ENCODE measurements around the gene ASPM.

- no peak for TF ChIP-seq CTCF (IDR thresholded peaks at IDR 0.05; ENCODE audit: insufficient read depth, low read length)
- no peak for TF ChIP-seq POLR2AphosphoS5 (IDR thresholded peaks at IDR 0.05; ENCODE audit: low read depth)
- TF ChIP-seq REST (IDR thresholded peaks at IDR 0.05; ENCODE audit: insufficient replicate concordance, low read depth), result no peak
- TF ChIP-seq GABPA (IDR thresholded peaks at IDR 0.05; ENCODE audit: low read depth), result no peak
Observed at GRCh38 chr1:197042676-197043341, 103.7 kb downstream of the ASPM start.
